Glutamatergic neuron (in vitro differentiated cells): Measurements from ENCODE around the gene SEPTIN7. TPM values are rescaled to one million over a fixed set of nuclear protein-coding genes. Genes with fewer than 3 reads are reported as not detected.

Source experiments
- DNase-seq: peaks from one replicate; pipeline ENCODE4 v3.0.0; 2022
- H3K27ac Mint-ChIP-seq: one replicate; pipeline ENCODE4 v1.8.0; 2020; ENCODE audit warnings: mild to moderate bottlenecking, mixed read lengths, inconsistent platforms; ENCODE audit not compliant: unreplicated experiment
- H3K27me3 Mint-ChIP-seq: one replicate; pipeline ENCODE4 v1.8.0; 2020; ENCODE audit warnings: mild to moderate bottlenecking, moderate library complexity, mixed read lengths, inconsistent platforms; ENCODE audit not compliant: unreplicated experiment
- H3K36me3 Mint-ChIP-seq: one replicate; pipeline ENCODE4 v1.8.0; 2020; ENCODE audit warnings: mild to moderate bottlenecking, mixed read lengths, inconsistent platforms; ENCODE audit not compliant: unreplicated experiment
- H3K4me1 Mint-ChIP-seq: one replicate; pipeline ENCODE4 v1.8.0; 2020; ENCODE audit warnings: mild to moderate bottlenecking, low read depth, mixed read lengths, inconsistent platforms; ENCODE audit not compliant: unreplicated experiment
- H3K4me3 Mint-ChIP-seq: one replicate; pipeline ENCODE4 v1.8.0; 2020; ENCODE audit warnings: mild to moderate bottlenecking, mixed read lengths, inconsistent platforms; ENCODE audit not compliant: unreplicated experiment
- H3K9me3 Mint-ChIP-seq: one replicate; pipeline ENCODE4 v1.8.0; 2020; ENCODE audit warnings: mild to moderate bottlenecking, moderate library complexity, mixed read lengths, inconsistent platforms; ENCODE audit not compliant: unreplicated experiment
- total RNA-seq: library from RNA; stranded (reverse); fragmentation: NEBNext Ultra II Directional; extraction: Animal tissue kit (Norgen Biotek cat#: 25700); gene quantifications from one replicate; pipeline ENCODE4 v1.2.1, GENCODE V29; 2021; ENCODE audit not compliant: unreplicated experiment
- TF ChIP-seq, protein P1 (sequence below): fragments of 200-600 bp; sonication (generic); IDR thresholded peaks from one replicate; pipeline ENCODE4 v1.5.0; 2021; ENCODE audit not compliant: partially characterized antibody, unreplicated experiment

The SEPTIN7 gene
- total RNA-seq, 1 donor from 2014 or later, result 189 TPM

DNA sequence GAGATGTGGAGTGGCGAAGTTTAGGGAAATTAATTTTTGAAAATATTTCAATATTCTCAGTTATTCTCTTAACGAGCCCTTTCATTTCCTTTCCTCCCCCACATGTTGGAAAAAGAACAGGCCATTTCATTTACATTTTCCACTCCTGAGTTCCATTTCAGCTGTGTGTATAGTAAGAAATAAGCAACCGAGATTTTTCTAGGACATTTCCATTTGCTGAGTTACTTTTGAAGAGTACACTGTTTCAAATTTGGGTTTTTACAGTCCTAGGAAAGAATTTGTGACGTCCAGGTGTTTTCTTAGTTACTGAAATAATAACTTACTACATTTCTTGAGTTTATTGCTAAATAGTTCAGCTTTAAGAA lies 1.2 kb downstream of the SEPTIN7 start:
- Mint-ChIP-seq H3K27me3 (peaks cover 9% of the 10 kb centered on the region), H3K4me1 (peaks cover 23% of the 10 kb centered on the region), H3K4me3 (peak overlapping the region; percentile 88), H3K9me3 (peaks cover 17% of the 10 kb centered on the region), H3K36me3 (no peaks in the 10 kb centered on the region), H3K27ac (peak overlapping the region; percentile 91)
- TF ChIP-seq, protein P1, sequence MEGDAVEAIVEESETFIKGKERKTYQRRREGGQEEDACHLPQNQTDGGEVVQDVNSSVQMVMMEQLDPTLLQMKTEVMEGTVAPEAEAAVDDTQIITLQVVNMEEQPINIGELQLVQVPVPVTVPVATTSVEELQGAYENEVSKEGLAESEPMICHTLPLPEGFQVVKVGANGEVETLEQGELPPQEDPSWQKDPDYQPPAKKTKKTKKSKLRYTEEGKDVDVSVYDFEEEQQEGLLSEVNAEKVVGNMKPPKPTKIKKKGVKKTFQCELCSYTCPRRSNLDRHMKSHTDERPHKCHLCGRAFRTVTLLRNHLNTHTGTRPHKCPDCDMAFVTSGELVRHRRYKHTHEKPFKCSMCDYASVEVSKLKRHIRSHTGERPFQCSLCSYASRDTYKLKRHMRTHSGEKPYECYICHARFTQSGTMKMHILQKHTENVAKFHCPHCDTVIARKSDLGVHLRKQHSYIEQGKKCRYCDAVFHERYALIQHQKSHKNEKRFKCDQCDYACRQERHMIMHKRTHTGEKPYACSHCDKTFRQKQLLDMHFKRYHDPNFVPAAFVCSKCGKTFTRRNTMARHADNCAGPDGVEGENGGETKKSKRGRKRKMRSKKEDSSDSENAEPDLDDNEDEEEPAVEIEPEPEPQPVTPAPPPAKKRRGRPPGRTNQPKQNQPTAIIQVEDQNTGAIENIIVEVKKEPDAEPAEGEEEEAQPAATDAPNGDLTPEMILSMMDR, result peak; percentile 3
- no peak for DNase-seq

- H3K36me3 Mint-ChIP-seq, result no peaks in the 10 kb centered on the region
- no peak for DNase-seq
- peaks cover 17% of the 10 kb centered on the region for H3K9me3 Mint-ChIP-seq
- peak overlapping the region; percentile 88 for H3K4me3 Mint-ChIP-seq
- H3K4me1 Mint-ChIP-seq, result peaks cover 23% of the 10 kb centered on the region
- H3K27me3 Mint-ChIP-seq, result peaks cover 9% of the 10 kb centered on the region
- TF ChIP-seq, protein P1, result no peak
- no peak overlapping the region for H3K27ac Mint-ChIP-seq
These were observed 1.8 kb downstream of the SEPTIN7 start for GRCh38 chr7:35802649-35803048.

- DNase-seq, result no peak
- Mint-ChIP-seq H3K4me3 (peak overlapping the region; percentile 3), H3K4me1 (peaks cover 23% of the 10 kb centered on the region), H3K27me3 (peaks cover 9% of the 10 kb centered on the region), H3K27ac (no peak overlapping the region), H3K9me3 (peaks cover 17% of the 10 kb centered on the region), H3K36me3 (no peaks in the 10 kb centered on the region)
- TF ChIP-seq, protein P1, result no peak
These were observed 3.5 kb downstream of the SEPTIN7 start for GRCh38 chr7:35804231-35804970.

DNA sequence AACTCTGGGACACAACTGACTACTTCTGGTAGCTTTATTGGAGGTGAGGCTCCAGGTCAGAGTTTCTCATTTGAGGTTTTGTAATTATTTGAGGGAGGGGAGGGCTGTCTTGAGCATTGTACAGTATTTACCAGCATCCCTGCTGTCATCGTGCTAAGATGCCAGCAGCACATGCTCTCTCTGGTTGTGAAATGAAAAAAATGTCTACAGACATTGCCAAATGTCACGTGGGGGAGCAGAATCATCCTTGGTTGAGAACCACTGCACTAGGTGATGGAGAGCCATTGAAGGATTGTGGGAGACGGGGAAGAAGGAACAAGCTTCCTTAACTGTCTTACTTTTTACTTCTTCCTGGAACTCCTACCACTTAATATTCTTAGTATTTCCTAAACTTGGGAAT lies 5.0 kb downstream of the SEPTIN7 start:
- Mint-ChIP-seq H3K4me3 (no peak overlapping the region), H3K27me3 (peaks cover 4% of the 10 kb centered on the region), H3K36me3 (no peaks in the 10 kb centered on the region), H3K4me1 (peaks cover 20% of the 10 kb centered on the region), H3K27ac (no peak overlapping the region), H3K9me3 (peaks cover 7% of the 10 kb centered on the region)
- DNase-seq, result no peak
- TF ChIP-seq, protein P1, result no peak

GRCh38 chr7:35816514-35816913 lies 15.7 kb downstream of the SEPTIN7 start:
- TF ChIP-seq, protein P1, result no peak
- Mint-ChIP-seq H3K9me3 (peaks cover 10% of the 10 kb centered on the region), H3K27ac (no peak overlapping the region), H3K36me3 (peaks cover 8% of the 10 kb centered on the region), H3K4me3 (no peak overlapping the region), H3K4me1 (no peaks in the 10 kb centered on the region), H3K27me3 (peaks cover 2% of the 10 kb centered on the region)
- DNase-seq, result no peak
